Gastrocnemius medialis (tissue), 4 donors: ENCODE data around the gene EIF2B4. TPM values are rescaled to one million over a fixed set of nuclear protein-coding genes. Genes with fewer than 3 reads are reported as not detected.

Source experiments
- ATAC-seq, 2 donors: fragments of 150-250 bp; one replicate each; pipeline ENCODE4 v1.9.1; 2016
- DNase-seq, 2 donors: peaks; one replicate each; pipeline ENCODE4 v3.0.0-alpha.2; 2019
- H3K27ac ChIP-seq, 4 donors: fragments of 200-600 bp; sonication (generic); 1 replicate in 1 of 4; 2 replicates in 3 of 4; pipeline ENCODE4 v1.5.1; 2016 to 2018; ENCODE audit warnings: mild to moderate bottlenecking in 2 of 4, moderate library complexity in 1 of 4
- H3K27me3 ChIP-seq, 3 donors: fragments of 200-600 bp; sonication (generic) in 2 of 3; 1 replicate in 1 of 3; 2 replicates in 2 of 3; pipeline versions ENCODE4 v1.5.1 to v1.6.0; 2016 to 2019; ENCODE audit warnings: mild to moderate bottlenecking in 1 of 3, moderate library complexity in 1 of 3
- H3K36me3 ChIP-seq, 2 donors: fragments of 200-600 bp; sonication (generic) in 1 of 2; one replicate each; pipeline ENCODE4 v1.5.1; 2017 to 2018
- H3K4me1 ChIP-seq, 2 donors: fragments of 200-600 bp; sonication (generic) in 1 of 2; one replicate each; pipeline ENCODE4 v1.5.1; 2016 to 2017; ENCODE audit warnings: mild to moderate bottlenecking in 2 of 2
- H3K4me3 ChIP-seq, 4 donors: fragments of 200-600 bp; sonication (generic) in 3 of 4; 1 replicate in 1 of 4; 2 replicates in 3 of 4; pipeline ENCODE4 v1.5.1; 2016 to 2019; ENCODE audit warnings: mild to moderate bottlenecking in 2 of 4
- H3K9me3 ChIP-seq, 3 donors: fragments of 200-600 bp; sonication (generic) in 2 of 3; 1 replicate in 1 of 3; 2 replicates in 2 of 3; pipeline ENCODE4 v1.5.1; 2016 to 2019
- POLR2A ChIP-seq, 2 donors: fragments of 450-650 bp; IDR thresholded peaks; one replicate each; pipeline ENCODE4 v1.6.1; 2017; ENCODE audit warnings: antibody characterized with exemption in 2 of 2, mild to moderate bottlenecking in 2 of 2, moderate library complexity in 2 of 2
- in situ Hi-C, 4 donors: fragments of 200-750 bp; cut with MboI; loops; one replicate each; pipeline versions ENCODE4 v1.15.0 to v1.8.0; 2017; ENCODE audit warnings: low sequenced_read_pairs in 4 of 4
- intact Hi-C: fragments of 100-400 bp; cut with DNase I; formaldehyde crosslinking; loops from one replicate; pipeline ENCODE4 v1.15.1; 2023; ENCODE audit warnings: low total_unique reads
- total RNA-seq, 4 donors: library from RNA; depleted of rRNA; stranded (reverse); fragments of >200 nt; gene quantifications; one replicate each; pipeline versions ENCODE4 v1.1.0 to v1.2.3, GENCODE V29; 2016
- TF ChIP-seq, protein P1 (sequence below), 5 experiments: fragments of 450-650 bp in 3 of 5; fragments of 200-600 bp in 2 of 5; sonication (generic) in 2 of 5; IDR thresholded peaks in 4 of 5; conservative IDR thresholded peaks in 1 of 5; 1 replicate in 4 of 5; 2 replicates in 1 of 5; pipeline ENCODE4 v1.5.1; 2016 to 2019; ENCODE audit warnings: antibody characterized with exemption in 5 of 5, mild to moderate bottlenecking in 3 of 5, moderate library complexity in 3 of 5

The EIF2B4 gene
- total RNA-seq, 4 donors from 2014 or later: 50.5 to 57.9 (median 53.8) TPM

DNA sequence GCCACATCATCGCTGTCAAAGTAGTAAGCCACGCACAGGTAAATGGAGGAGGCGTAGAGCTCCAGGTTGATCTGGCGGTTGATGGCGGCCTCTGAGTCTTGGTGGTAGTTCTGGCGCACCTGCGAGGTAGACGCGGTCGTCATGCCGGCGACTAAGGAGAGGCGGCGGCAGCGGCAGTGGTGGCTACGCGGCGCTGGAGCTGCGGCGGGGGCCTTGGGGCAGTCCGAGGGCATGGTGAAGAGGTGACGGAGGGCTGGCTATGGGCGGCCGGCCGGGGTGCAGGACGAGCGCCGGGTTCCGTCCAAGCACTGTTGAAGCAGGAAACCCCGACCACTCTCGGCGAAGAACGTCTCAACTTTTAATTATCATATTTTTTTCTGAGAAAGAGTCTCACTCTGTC lies 23.1 kb upstream of the EIF2B4 start:
- H3K9me3 ChIP-seq: no peaks in the 10 kb centered on the region
- in situ Hi-C loops: no loop called here

GRCh38 chr2:27390822-27391679 lies 20.9 kb upstream of the EIF2B4 start:
- Histone ChIP-seq H3K4me3 (no peak overlapping the region), H3K4me1 (no peaks in the 10 kb centered on the region), H3K27ac (no peak overlapping the region), H3K27me3 (no peaks in the 10 kb centered on the region), H3K9me3 (no peaks in the 10 kb centered on the region), H3K36me3 (peaks cover 0 to 13% of the 10 kb centered on the region in 2 donors)
- ATAC-seq (no peak), DNase-seq (no peak)
- TF ChIP-seq POLR2A (IDR thresholded peaks at IDR 0.05): no peak
- TF ChIP-seq, protein P1, sequence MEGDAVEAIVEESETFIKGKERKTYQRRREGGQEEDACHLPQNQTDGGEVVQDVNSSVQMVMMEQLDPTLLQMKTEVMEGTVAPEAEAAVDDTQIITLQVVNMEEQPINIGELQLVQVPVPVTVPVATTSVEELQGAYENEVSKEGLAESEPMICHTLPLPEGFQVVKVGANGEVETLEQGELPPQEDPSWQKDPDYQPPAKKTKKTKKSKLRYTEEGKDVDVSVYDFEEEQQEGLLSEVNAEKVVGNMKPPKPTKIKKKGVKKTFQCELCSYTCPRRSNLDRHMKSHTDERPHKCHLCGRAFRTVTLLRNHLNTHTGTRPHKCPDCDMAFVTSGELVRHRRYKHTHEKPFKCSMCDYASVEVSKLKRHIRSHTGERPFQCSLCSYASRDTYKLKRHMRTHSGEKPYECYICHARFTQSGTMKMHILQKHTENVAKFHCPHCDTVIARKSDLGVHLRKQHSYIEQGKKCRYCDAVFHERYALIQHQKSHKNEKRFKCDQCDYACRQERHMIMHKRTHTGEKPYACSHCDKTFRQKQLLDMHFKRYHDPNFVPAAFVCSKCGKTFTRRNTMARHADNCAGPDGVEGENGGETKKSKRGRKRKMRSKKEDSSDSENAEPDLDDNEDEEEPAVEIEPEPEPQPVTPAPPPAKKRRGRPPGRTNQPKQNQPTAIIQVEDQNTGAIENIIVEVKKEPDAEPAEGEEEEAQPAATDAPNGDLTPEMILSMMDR (IDR thresholded peaks at IDR 0.05 in 4 of 5, conservative IDR thresholded peaks at IDR 0.05 in 1 of 5): no peak
- in situ Hi-C loops (no loop called here), intact Hi-C loops (no loop called here)

More for the DNA sequence above, 23.1 kb upstream of the EIF2B4 start:
- DNase-seq (no peak), ATAC-seq (no peak)
- no peak overlapping the region for H3K27ac ChIP-seq
- intact Hi-C loops: no loop called here
- TF ChIP-seq POLR2A (IDR thresholded peaks at IDR 0.05): no peak
- TF ChIP-seq, protein P1 (IDR thresholded peaks at IDR 0.05 in 4 of 5, conservative IDR thresholded peaks at IDR 0.05 in 1 of 5): no peak
- H3K4me3 ChIP-seq: no peak overlapping the region
- H3K27me3 ChIP-seq: no peaks in the 10 kb centered on the region
- H3K36me3 ChIP-seq: peaks cover 0 to 3% of the 10 kb centered on the region in 2 donors
- no peaks in the 10 kb centered on the region for H3K4me1 ChIP-seq

DNA sequence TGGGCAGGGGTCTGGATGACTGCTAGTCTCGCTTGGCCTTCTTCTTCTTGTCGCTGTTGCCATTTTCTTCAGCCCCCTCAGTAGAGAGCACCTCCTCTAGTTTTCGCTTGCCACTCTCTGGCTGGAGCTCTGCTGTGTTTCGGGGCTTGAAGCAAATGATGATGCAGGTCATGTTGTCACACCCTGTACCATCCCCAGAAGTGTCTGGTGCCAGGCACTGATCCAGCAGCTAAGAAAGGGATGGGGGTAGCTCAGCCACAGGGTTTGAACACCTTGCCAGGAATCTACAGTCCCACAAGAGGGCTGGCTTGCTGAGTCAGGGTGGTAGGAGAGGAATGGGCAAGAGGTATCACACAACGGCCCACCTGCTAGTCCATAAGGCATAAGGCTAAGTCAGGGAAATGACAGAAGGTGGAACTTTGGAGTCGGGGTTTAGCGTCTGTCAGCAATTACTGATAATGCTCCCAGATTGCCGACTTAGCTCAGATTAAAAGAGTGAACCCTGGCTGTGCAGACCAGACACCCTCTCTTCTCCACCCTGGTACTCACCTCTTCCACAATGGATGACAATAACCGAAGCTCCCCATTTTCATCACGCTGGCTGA lies 11.5 kb upstream of the EIF2B4 start:
- no peak for ATAC-seq
- peak overlapping the region; percentile 84 to 91 (median 88) for H3K27ac ChIP-seq
- DNase-seq: no peak
- H3K4me1 ChIP-seq: peaks cover 18 to 19% of the 10 kb centered on the region in 2 donors
- H3K9me3 ChIP-seq: no peaks in the 10 kb centered on the region
- TF ChIP-seq, protein P1 (IDR thresholded peaks at IDR 0.05 in 4 of 5, conservative IDR thresholded peaks at IDR 0.05 in 1 of 5): no peak
- TF ChIP-seq POLR2A (IDR thresholded peaks at IDR 0.05): no peak
- H3K36me3 ChIP-seq: peaks cover 0 to 68% of the 10 kb centered on the region in 2 donors
- intact Hi-C loops (loop anchor here (2.0 kb wide), 3 partner anchors 27 to 59 kb away; partner anchors contain the start of genes MPV17, NRBP1 and PPM1G), in situ Hi-C loops (no loop called here)
- no peaks in the 10 kb centered on the region for H3K27me3 ChIP-seq
- H3K4me3 ChIP-seq: peak overlapping the region in 2 of 4 donors; percentile 59 to 66

GRCh38 chr2:27380626-27381545 lies 10.7 kb upstream of the EIF2B4 start, which contains the start of gene ZNF513:
Gene ZNF513, minus strand, starts transcription at chr2:27380734. Its CDS starts 208 bp downstream, at chr2:27380526.
- Histone ChIP-seq H3K27ac (peak within 1 kb of the TSS; percentile 84 to 91 (median 88)), H3K4me1 (peaks cover 18 to 19% of the 10 kb centered on the region in 2 donors), H3K9me3 (no peaks in the 10 kb centered on the region), H3K4me3 (peak within 1 kb of the TSS; percentile 59 to 77 (median 70)), H3K36me3 (peaks cover 0 to 68% of the 10 kb centered on the region in 2 donors), H3K27me3 (no peaks in the 10 kb centered on the region)
- TF ChIP-seq POLR2A (IDR thresholded peaks at IDR 0.05): peak; percentile 63 to 68
- TF ChIP-seq, protein P1 (IDR thresholded peaks at IDR 0.05 in 4 of 5, conservative IDR thresholded peaks at IDR 0.05 in 1 of 5): no peak
- peak; percentile 96 to 97 for DNase-seq
- intact Hi-C loops (loop anchor here (1.0 to 2.0 kb wide), 4 partner anchors 11 to 58 kb away; partner anchors contain the start of genes EIF2B4, MPV17, NRBP1 and PPM1G), in situ Hi-C loops (no loop called here)
- peak; percentile 95 for ATAC-seq
